GM10847 (cell line): ENCODE data around the gene EIF2B2.

Experiments
- POLR2A ChIP-seq: IDR thresholded peaks from 2 replicates; pipeline ENCODE4 v1.6.1; 2011; ENCODE audit not compliant: insufficient read length; ENCODE audit errors: extremely low read depth

EIF2B2 gene

DNA sequence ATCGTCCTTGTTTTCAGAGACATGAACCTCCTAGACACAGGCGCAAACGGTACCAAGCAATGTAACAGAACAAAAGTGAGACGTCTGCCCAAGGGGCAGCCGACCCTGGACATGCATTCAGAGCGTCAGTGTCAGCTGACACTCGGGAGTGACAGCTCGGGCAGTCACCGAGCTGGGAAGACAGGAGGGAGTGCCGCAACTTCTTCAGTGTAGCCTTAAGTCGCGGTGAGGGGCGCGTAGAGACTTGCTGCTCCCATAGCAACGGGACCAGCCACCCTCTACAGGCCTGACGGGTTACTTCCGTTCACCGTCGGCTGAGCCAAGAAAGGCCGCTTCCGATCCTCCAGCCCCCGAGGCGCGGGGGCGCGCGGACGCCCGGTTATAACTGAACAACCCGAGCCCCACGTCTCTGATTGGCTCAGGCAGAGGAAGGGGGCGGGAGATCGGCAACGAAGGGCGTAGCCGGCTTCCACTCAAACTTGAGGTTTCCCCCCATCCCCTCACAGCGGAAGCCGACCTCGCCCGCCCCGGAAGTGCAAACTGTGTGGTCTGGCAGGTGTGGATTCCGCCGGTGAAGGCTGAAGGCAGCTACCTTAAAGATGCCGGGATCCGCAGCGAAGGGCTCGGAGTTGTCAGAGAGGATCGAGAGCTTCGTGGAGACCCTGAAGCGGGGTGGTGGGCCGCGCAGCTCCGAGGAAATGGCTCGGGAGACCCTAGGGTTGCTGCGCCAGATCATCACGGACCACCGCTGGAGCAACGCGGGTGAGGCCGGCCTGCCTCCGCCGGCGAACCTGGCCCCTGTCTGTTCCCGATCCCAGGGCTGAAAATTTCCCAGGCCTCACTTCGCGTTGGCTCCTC is at the start of gene EIF2B2:
EIF2B2 (plus strand) TSS at position 530 of the 858 bp plus-strand sequence; CDS start at position 600, 70 bp downstream.
- TF ChIP-seq POLR2A = peak; percentile 54

DNA sequence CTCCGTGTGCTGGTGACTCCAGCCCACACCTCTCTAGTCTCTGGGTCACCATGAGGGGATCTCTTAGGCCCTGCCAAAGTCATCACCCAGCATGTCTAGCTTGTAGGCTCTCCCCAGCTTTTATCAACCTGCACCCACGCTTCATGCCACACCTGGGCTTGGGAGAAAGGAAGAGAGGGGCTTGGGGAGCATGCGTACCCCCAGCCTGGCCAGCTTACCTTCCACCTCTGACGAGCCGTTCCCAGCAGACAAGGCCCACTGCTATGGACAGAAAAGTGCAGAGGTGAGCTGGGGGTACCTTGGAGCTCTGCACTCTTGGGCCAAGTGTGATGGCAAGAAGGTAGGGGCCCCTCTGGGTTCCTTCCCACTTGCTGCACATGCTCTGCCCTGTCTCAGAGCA is 49.0 kb upstream of the EIF2B2 start:
- no peak for TF ChIP-seq POLR2A

DNA sequence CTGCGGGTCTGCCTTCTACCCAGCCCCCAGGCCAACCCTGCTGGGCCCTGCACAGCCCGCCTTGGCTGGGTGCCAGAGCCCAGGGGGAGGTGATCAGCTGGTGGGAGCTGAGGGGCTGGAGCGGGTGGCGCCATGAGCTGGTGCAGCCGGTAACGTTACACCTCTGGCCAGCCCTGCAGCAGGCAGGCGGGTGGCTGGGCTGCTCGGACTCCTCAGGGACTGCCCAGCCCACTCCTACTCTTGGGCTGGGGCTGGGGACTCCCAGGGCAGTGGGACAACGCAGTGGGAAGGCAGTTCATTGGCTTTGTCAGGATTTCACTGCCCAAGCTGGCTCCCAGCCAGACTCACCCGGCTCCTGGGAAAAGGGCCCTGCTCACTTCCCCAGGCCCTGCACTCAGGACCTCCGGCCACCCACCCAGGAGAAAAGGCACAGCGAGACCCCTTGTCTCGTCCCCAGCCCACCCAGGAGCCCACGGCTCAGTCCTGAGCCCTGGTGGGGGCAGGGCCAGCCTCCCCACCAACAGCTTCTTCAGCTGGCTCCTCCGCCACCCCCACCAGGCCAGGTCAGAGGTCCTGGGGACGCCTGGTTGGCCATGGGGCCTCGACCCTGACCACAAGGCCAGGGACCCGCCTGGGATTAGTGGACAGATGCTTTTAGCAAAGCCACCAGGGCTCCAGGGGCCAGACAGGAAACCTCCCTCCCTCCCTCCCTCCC is 48.3 kb upstream of the EIF2B2 start:
- TF ChIP-seq POLR2A = no peak

- TF ChIP-seq POLR2A = no peak
Measured at GRCh38 chr14:74954947-74955228, 47.8 kb upstream of the EIF2B2 start.

DNA sequence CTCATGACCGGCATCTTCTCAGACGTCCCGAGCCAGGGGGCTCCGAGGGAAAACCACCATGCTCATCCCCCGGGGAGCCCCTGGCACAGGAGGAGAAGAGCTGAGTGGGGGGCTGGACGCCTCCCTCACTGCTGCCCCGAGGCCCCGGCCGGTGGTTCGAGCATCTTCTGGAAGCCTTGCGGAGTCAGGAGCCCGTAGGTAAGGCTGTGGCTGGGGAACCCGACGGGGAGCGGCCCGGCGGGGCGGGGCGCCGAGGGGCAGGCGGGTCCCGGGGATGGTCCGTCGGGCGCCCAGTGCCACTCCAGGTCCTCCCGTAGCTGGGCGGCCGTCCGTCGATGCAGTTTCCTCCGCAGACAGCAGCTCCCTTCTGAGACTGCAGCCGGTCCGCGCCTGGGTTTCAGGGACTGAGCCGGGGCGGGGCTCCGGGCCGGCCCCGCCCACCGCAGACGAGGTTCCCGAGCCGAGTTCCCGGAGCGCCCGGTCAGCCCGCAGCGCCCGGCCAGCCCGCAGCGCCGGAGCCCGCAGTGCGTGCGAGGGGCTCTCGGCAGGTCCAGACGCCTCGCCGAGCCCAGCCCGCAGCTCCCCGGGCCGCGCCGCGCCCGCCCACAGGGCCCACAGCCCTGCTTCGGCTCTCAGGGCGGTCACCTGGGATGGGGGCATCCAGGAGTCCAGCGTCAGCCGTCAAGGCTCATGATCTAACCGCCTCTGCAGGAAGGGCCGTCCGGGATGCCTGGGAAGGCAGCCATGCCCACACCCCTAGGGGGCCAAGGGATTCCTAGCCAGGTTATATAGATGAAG is 47.3 kb upstream of the EIF2B2 start, which contains the start of gene PGF:
PGF (minus strand) TSS at position 369 of the 798 bp plus-strand sequence; CDS start at position 14, 355 bp downstream.
- no peak for TF ChIP-seq POLR2A

- no peak for TF ChIP-seq POLR2A
Measured at GRCh38 chr14:74956027-74956279, 46.8 kb upstream of the EIF2B2 start.

- no peak for TF ChIP-seq POLR2A
Measured at GRCh38 chr14:74956280-74957072, 46.2 kb upstream of the EIF2B2 start.

GRCh38 chr14:74959596-74960180 is 43.0 kb upstream of the EIF2B2 start:
- TF ChIP-seq POLR2A = no peak

- no peak for TF ChIP-seq POLR2A
Measured at GRCh38 chr14:74960736-74961135, 42.0 kb upstream of the EIF2B2 start.

DNA sequence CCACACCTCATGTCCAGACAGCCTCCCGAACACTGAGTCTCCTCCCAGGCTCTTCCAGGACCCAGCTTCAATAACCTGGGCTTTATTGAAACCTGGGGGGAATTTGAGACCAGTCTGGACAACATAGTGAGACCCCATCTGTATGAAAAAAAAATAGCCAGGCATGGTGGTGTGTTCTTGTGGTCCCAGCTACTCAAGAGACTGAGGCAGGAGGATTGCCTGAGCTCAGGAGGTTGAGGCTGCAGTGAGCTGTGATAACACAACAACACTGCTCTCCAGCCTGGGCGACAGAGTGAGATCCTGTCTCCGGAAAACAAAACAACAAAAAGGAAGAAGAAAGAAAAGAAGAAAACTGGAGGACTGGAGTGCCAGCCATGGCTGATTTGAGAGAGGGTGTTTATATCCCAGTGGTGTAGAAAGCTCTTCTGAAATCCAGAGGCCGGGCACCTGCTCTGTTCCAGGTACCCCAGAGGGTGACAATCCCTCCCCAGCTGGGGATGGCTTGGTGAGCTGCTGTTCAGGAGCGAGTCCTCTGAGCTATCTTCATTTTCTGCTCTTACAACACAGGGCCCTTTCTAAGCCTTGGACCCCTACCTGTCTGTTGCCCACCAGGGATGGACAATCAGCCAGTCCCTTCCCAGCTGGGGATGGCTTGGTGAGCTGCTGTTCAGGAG is 41.3 kb upstream of the EIF2B2 start:
- no peak for TF ChIP-seq POLR2A

- TF ChIP-seq POLR2A = no peak
Measured at GRCh38 chr14:74962046-74962445, 40.7 kb upstream of the EIF2B2 start.

DNA sequence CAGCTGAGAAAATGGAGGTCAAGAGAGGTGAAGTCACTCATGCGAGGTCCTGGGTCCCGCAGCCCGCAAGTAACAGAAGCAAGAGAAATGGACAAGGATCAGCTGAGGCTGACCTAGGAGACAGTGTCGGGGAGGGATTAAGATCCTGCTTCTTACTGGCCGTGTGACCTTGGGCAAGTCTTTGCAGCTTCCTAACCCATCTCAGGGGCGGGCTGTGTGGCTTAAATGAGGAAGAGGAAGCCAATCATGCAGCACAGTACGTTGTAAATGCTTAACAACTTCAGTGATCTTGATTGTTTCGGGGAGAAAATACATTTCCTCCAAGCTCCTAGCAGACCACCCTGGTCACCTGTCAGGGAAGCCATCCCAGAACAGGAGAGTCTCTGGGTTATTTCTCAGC is 40.2 kb upstream of the EIF2B2 start:
- no peak for TF ChIP-seq POLR2A

- no peak for TF ChIP-seq POLR2A
Measured at GRCh38 chr14:74963178-74963704, 39.5 kb upstream of the EIF2B2 start.

- TF ChIP-seq POLR2A = no peak
Measured at GRCh38 chr14:74963705-74964271, 38.9 kb upstream of the EIF2B2 start.
